ENCODE data around the gene SMIM36.
"Not testable (repeated sequence)": the region's sequence is repeated elsewhere in the genome, so short reads cannot be mapped to it uniquely, and the experiment has no call there.

Gene SMIM36

GRCh38 chr17:55450232-55450825, 60.9 kb downstream of the SMIM36 start:
- Histone ChIP-seq H3K9me2 (replicated peaks; ENCODE audit: insufficient read depth, low read length) (no peaks in the 10 kb centered on the region), H3K79me2 (ENCODE audit: insufficient read depth, low read length) (no peaks in the 10 kb centered on the region), H2AFZ (ENCODE audit: low read depth, low read length, severe bottlenecking) (no peak overlapping the region), H3K27ac (ENCODE audit: low read depth, low read length) (no peak overlapping the region), H3K9ac (ENCODE audit: low read length) (no peak overlapping the region), H3F3A (ENCODE audit: insufficient read depth) (no peaks in the 10 kb centered on the region), H3K36me3 (ENCODE audit: low read length) (no peaks in the 10 kb centered on the region), H4K20me1 (ENCODE audit: low read depth, low read length) (no peaks in the 10 kb centered on the region), H3K4me3 (ENCODE audit: insufficient read depth, low read length, poor library complexity, severe bottlenecking) (no peak overlapping the region), H3K9me3 (ENCODE audit: insufficient read depth, low read length) (no peaks in the 10 kb centered on the region), H3K27me3 (ENCODE audit: low read length) (no peaks in the 10 kb centered on the region), H3K4me2 (ENCODE audit: low read depth, low read length, poor library complexity, severe bottlenecking) (no peak overlapping the region)
- no peak for TF ChIP-seq CTCF (IDR thresholded peaks at IDR 0.05; ENCODE audit: insufficient read depth, low read length, poor library complexity, severe bottlenecking)
- no peak for TF ChIP-seq EZH2phosphoT487 (conservative IDR thresholded peaks at IDR 0.05; ENCODE audit: low read length)

DNA sequence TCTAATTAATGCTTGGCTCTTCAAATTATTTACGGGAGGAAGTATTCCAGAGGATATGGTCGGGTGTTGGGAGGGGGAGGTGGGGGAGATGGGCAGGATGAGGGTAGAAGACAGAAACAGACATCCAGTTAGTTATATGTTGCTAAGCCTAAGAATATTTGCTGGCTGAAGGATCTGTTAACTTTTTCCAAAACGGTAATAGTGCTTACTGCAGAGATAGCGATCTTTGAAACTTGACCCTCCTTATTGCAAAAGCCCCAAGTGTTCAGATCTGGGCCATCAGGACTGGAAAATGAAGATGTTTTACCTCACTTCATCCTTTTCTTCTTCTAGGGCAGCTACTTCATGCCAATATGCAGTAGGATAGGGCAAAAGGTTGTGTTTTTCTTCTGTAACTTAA, 62.6 kb downstream of the SMIM36 start:
- no peak overlapping the region for H3K27ac ChIP-seq (ENCODE audit: low read depth, low read length)
- no peak for TF ChIP-seq CTCF (IDR thresholded peaks at IDR 0.05; ENCODE audit: insufficient read depth, low read length, poor library complexity, severe bottlenecking)
- TF ChIP-seq EZH2phosphoT487 (conservative IDR thresholded peaks at IDR 0.05; ENCODE audit: low read length), result no peak

GRCh38 chr17:55446581-55447205, 64.6 kb downstream of the SMIM36 start:
- no peak overlapping the region for H3K27ac ChIP-seq (ENCODE audit: low read depth, low read length)
- H3K4me2 ChIP-seq (ENCODE audit: low read depth, low read length, poor library complexity, severe bottlenecking), result no peak overlapping the region

More for the DNA sequence above, 62.6 kb downstream of the SMIM36 start:
- Histone ChIP-seq H3K4me3 (ENCODE audit: insufficient read depth, low read length, poor library complexity, severe bottlenecking) (no peak overlapping the region), H3K9me3 (ENCODE audit: insufficient read depth, low read length) (no peaks in the 10 kb centered on the region), H3K36me3 (ENCODE audit: low read length) (no peaks in the 10 kb centered on the region), H2AFZ (ENCODE audit: low read depth, low read length, severe bottlenecking) (no peak overlapping the region), H3K79me2 (ENCODE audit: insufficient read depth, low read length) (no peaks in the 10 kb centered on the region), H3K9me2 (replicated peaks; ENCODE audit: insufficient read depth, low read length) (no peaks in the 10 kb centered on the region), H3K27me3 (ENCODE audit: low read length) (no peaks in the 10 kb centered on the region), H3F3A (ENCODE audit: insufficient read depth) (no peaks in the 10 kb centered on the region), H3K4me2 (ENCODE audit: low read depth, low read length, poor library complexity, severe bottlenecking) (no peak overlapping the region), H3K9ac (ENCODE audit: low read length) (no peak overlapping the region), H4K20me1 (ENCODE audit: low read depth, low read length) (no peaks in the 10 kb centered on the region)

DNA sequence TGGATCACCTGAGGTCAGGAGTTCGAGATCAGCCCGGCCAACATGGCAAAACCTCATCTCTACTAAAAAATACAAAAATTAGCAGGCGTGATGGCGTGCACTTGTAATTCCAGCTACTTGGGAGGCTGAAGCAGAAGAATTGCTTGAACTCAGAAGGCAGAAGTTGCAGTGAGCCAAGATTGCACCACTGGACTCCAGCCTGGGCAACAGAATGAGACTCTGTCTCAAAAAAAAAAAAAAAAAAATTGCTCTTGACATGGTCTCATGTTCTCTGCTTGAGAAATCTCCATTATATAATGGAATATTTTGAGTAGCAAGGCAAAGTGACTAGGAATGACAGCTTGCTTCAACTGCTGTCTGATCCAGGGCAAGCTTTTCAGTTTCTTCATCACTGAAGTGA, 65.2 kb downstream of the SMIM36 start:
- not testable (repeated sequence) for H3K79me2 ChIP-seq (ENCODE audit: insufficient read depth, low read length); H3K4me2 ChIP-seq (ENCODE audit: low read depth, low read length, poor library complexity, severe bottlenecking); H3K4me3 ChIP-seq (ENCODE audit: insufficient read depth, low read length, poor library complexity, severe bottlenecking); H2AFZ ChIP-seq (ENCODE audit: low read depth, low read length, severe bottlenecking); H3K9ac ChIP-seq (ENCODE audit: low read length); H3K27me3 ChIP-seq (ENCODE audit: low read length); H3K27ac ChIP-seq (ENCODE audit: low read depth, low read length); H3K36me3 ChIP-seq (ENCODE audit: low read length); H3K9me3 ChIP-seq (ENCODE audit: insufficient read depth, low read length); H3K9me2 ChIP-seq (replicated peaks; ENCODE audit: insufficient read depth, low read length); H3F3A ChIP-seq (ENCODE audit: insufficient read depth); H4K20me1 ChIP-seq (ENCODE audit: low read depth, low read length)

More at GRCh38 chr17:55446581-55447205, 64.6 kb downstream of the SMIM36 start:
- TF ChIP-seq CTCF (IDR thresholded peaks at IDR 0.05; ENCODE audit: insufficient read depth, low read length, poor library complexity, severe bottlenecking) (no peak), EZH2phosphoT487 (conservative IDR thresholded peaks at IDR 0.05; ENCODE audit: low read length) (no peak)
- no peaks in the 10 kb centered on the region for H3K36me3 ChIP-seq (ENCODE audit: low read length)
- H3K4me3 ChIP-seq (ENCODE audit: insufficient read depth, low read length, poor library complexity, severe bottlenecking), result no peak overlapping the region
- H3K9ac ChIP-seq (ENCODE audit: low read length), result no peak overlapping the region
- no peak overlapping the region for H2AFZ ChIP-seq (ENCODE audit: low read depth, low read length, severe bottlenecking)
- no peaks in the 10 kb centered on the region for H4K20me1 ChIP-seq (ENCODE audit: low read depth, low read length)
- no peaks in the 10 kb centered on the region for H3K9me2 ChIP-seq (replicated peaks; ENCODE audit: insufficient read depth, low read length)
- H3K79me2 ChIP-seq (ENCODE audit: insufficient read depth, low read length), result no peaks in the 10 kb centered on the region
- H3F3A ChIP-seq (ENCODE audit: insufficient read depth), result no peaks in the 10 kb centered on the region
- H3K27me3 ChIP-seq (ENCODE audit: low read length), result no peaks in the 10 kb centered on the region
- H3K9me3 ChIP-seq (ENCODE audit: insufficient read depth, low read length), result no peaks in the 10 kb centered on the region

Data from SU-DHL-6 (cell line).